ENCODE measurements around the gene IFTAP.

The IFTAP gene

DNA sequence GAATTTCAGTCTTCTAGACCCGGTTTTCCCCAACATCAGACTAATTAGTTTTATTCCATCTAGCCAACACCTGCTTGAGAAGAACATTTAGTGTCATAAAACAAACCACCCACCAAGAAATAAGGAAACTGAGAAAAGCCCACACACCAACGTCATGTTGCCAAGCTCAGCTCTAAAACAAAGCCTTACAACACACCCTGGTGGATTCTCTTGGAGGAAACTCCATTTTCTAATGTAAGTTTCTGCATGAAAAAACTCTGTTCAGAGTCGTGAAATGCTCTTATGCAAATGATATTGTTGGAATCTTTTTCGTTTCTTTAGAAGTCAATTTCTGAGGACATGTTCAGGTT is 108.7 kb downstream of the IFTAP start:
- in situ Hi-C loops (cut with MboI; ENCODE audit: low sequenced_read_pairs) = no loop called here

All from HL-60/S4 treated with retinoic acid at 250 ng/mL for 4 days and 3 days (cell line).